Panc1 (cell line): ENCODE measurements around the gene SSBP4.

Source experiments
- POLR2AphosphoS5 ChIP-seq: IDR thresholded peaks from 2 replicates; pipeline ENCODE4 v1.6.1; 2012; ENCODE audit warnings: mild to moderate bottlenecking, low read depth, low read length, moderate library complexity
- SIN3A ChIP-seq: IDR thresholded peaks from 2 replicates; pipeline ENCODE4 v1.6.1; 2012; ENCODE audit warnings: low read depth, mild to moderate bottlenecking, low read length, moderate library complexity, borderline replicate concordance; ENCODE audit not compliant: insufficient read depth
- TCF7L2 ChIP-seq: IDR thresholded peaks from 2 replicates; pipeline ENCODE4 v1.6.1; 2011; ENCODE audit warnings: mild to moderate bottlenecking, low read depth, low read length, inconsistent platforms
- TF ChIP-seq, protein P1 (sequence below): fragments of 450-650 bp; IDR thresholded peaks from 2 replicates; pipeline ENCODE4 v1.5.1; 2017; ENCODE audit warnings: mild to moderate bottlenecking
- TF ChIP-seq, protein P2 (sequence below), 2 experiments: IDR thresholded peaks; 2 replicates each; pipeline ENCODE4 v1.6.1; 2011 to 2012; ENCODE audit warnings: low read depth in 2 of 2, control low read depth in 1 of 2, low read length in 1 of 2, mild to moderate bottlenecking in 1 of 2, moderate library complexity in 1 of 2; ENCODE audit not compliant: insufficient read depth in 1 of 2

DNA sequence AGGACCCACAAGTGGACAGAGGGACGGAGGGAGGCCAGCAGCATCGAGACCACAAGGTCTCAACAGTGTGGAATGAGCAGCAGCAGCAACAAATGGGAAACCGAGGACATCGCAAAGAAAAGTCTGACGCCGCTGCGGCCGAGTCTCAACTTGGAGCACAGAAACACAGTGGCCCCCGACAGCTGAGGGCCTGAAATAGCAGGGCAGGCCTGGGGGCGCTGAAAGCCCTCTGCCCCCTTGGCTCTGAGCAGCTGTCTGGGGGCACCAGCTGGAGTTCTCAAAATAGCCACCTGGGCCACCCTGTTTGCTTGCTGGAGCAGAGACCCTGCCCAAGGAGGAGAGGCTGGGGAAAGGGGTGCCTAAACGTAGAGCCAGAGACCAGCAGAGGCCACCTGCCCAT lies 24.6 kb downstream of the SSBP4 start:
- TF ChIP-seq, protein P1, sequence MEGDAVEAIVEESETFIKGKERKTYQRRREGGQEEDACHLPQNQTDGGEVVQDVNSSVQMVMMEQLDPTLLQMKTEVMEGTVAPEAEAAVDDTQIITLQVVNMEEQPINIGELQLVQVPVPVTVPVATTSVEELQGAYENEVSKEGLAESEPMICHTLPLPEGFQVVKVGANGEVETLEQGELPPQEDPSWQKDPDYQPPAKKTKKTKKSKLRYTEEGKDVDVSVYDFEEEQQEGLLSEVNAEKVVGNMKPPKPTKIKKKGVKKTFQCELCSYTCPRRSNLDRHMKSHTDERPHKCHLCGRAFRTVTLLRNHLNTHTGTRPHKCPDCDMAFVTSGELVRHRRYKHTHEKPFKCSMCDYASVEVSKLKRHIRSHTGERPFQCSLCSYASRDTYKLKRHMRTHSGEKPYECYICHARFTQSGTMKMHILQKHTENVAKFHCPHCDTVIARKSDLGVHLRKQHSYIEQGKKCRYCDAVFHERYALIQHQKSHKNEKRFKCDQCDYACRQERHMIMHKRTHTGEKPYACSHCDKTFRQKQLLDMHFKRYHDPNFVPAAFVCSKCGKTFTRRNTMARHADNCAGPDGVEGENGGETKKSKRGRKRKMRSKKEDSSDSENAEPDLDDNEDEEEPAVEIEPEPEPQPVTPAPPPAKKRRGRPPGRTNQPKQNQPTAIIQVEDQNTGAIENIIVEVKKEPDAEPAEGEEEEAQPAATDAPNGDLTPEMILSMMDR = no peak
- TF ChIP-seq POLR2AphosphoS5 (no peak), SIN3A (no peak), TCF7L2 (no peak)
- TF ChIP-seq, protein P2, sequence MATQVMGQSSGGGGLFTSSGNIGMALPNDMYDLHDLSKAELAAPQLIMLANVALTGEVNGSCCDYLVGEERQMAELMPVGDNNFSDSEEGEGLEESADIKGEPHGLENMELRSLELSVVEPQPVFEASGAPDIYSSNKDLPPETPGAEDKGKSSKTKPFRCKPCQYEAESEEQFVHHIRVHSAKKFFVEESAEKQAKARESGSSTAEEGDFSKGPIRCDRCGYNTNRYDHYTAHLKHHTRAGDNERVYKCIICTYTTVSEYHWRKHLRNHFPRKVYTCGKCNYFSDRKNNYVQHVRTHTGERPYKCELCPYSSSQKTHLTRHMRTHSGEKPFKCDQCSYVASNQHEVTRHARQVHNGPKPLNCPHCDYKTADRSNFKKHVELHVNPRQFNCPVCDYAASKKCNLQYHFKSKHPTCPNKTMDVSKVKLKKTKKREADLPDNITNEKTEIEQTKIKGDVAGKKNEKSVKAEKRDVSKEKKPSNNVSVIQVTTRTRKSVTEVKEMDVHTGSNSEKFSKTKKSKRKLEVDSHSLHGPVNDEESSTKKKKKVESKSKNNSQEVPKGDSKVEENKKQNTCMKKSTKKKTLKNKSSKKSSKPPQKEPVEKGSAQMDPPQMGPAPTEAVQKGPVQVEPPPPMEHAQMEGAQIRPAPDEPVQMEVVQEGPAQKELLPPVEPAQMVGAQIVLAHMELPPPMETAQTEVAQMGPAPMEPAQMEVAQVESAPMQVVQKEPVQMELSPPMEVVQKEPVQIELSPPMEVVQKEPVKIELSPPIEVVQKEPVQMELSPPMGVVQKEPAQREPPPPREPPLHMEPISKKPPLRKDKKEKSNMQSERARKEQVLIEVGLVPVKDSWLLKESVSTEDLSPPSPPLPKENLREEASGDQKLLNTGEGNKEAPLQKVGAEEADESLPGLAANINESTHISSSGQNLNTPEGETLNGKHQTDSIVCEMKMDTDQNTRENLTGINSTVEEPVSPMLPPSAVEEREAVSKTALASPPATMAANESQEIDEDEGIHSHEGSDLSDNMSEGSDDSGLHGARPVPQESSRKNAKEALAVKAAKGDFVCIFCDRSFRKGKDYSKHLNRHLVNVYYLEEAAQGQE (IDR thresholded peaks at IDR 0.05; ENCODE audit: insufficient read depth in 1 of 2, low read depth in 2 of 2, low read length in 1 of 2) = no peak
